PFSK-1 (cell line): ENCODE measurements around the gene PAXX.

Source experiments
- SIN3A ChIP-seq: IDR thresholded peaks from 2 replicates; pipeline ENCODE4 v1.6.1; 2012; ENCODE audit warnings: mild to moderate bottlenecking, low read length, moderate library complexity, borderline replicate concordance; ENCODE audit not compliant: insufficient read depth
- TAF1 ChIP-seq: IDR thresholded peaks from 2 replicates; pipeline ENCODE4 v1.6.1; 2012; ENCODE audit warnings: low read length, control low read depth, borderline replicate concordance; ENCODE audit not compliant: insufficient read depth
- TF ChIP-seq, protein P1 (sequence below), 2 experiments: IDR thresholded peaks; 2 replicates each; pipeline versions ENCODE4 v1.6.1 to v1.8.0; 2011 to 2012; ENCODE audit warnings: low read depth in 2 of 2, low read length in 2 of 2, control low read depth in 1 of 2, inconsistent platforms in 1 of 2, mild to moderate bottlenecking in 1 of 2, moderate library complexity in 1 of 2; ENCODE audit not compliant: insufficient read depth in 1 of 2

DNA sequence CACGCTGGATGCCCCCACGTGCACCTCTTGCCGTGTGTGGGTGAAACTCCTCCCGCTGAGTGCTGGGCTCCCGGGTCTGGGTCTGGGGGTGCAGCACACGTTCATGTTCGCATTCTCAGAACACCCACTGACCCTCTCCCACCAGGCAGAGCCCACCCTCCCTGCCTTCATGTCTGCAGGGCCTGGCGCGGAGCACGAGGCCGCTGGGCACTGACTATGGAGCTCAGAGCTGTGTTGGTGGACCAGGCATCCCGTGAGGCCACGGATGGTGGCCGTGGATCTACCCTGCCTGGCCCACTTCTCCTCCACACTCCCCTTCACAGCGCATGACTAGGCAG, 31.3 kb upstream of the PAXX start:
- TF ChIP-seq, protein P1, sequence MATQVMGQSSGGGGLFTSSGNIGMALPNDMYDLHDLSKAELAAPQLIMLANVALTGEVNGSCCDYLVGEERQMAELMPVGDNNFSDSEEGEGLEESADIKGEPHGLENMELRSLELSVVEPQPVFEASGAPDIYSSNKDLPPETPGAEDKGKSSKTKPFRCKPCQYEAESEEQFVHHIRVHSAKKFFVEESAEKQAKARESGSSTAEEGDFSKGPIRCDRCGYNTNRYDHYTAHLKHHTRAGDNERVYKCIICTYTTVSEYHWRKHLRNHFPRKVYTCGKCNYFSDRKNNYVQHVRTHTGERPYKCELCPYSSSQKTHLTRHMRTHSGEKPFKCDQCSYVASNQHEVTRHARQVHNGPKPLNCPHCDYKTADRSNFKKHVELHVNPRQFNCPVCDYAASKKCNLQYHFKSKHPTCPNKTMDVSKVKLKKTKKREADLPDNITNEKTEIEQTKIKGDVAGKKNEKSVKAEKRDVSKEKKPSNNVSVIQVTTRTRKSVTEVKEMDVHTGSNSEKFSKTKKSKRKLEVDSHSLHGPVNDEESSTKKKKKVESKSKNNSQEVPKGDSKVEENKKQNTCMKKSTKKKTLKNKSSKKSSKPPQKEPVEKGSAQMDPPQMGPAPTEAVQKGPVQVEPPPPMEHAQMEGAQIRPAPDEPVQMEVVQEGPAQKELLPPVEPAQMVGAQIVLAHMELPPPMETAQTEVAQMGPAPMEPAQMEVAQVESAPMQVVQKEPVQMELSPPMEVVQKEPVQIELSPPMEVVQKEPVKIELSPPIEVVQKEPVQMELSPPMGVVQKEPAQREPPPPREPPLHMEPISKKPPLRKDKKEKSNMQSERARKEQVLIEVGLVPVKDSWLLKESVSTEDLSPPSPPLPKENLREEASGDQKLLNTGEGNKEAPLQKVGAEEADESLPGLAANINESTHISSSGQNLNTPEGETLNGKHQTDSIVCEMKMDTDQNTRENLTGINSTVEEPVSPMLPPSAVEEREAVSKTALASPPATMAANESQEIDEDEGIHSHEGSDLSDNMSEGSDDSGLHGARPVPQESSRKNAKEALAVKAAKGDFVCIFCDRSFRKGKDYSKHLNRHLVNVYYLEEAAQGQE (IDR thresholded peaks at IDR 0.05; ENCODE audit: insufficient read depth in 1 of 2, low read depth in 2 of 2, low read length in 2 of 2): no peak
- TF ChIP-seq TAF1 (no peak), SIN3A (no peak)
